Colonic mucosa (tissue), 4 donors: ENCODE data around the gene PMFBP1. TPM values are rescaled to one million over a fixed set of nuclear protein-coding genes. Genes with fewer than 3 reads are reported as not detected.

ENCODE experiments used
- DNase-seq: peaks from one replicate; pipeline ENCODE4 v3.0.0-alpha.2; 2020
- H3K27ac ChIP-seq: fragments of 200-600 bp; one replicate; pipeline ENCODE4 v1.8.0; 2021
- H3K27me3 ChIP-seq: fragments of 200-600 bp; one replicate; pipeline ENCODE4 v1.8.0; 2021
- H3K36me3 ChIP-seq: fragments of 200-600 bp; one replicate; pipeline ENCODE4 v1.8.0; 2021
- H3K4me1 ChIP-seq: fragments of 200-600 bp; one replicate; pipeline ENCODE4 v1.8.0; 2021; ENCODE audit warnings: mild to moderate bottlenecking
- H3K4me3 ChIP-seq: fragments of 200-600 bp; one replicate; pipeline ENCODE4 v1.8.0; 2021
- H3K9ac ChIP-seq, 2 donors: one replicate each; pipeline ENCODE4 v1.7.0; 2013; ENCODE audit warnings: control low read depth in 2 of 2, low read depth in 2 of 2, low read length in 2 of 2
- H3K9me3 ChIP-seq: fragments of 200-600 bp; one replicate; pipeline ENCODE4 v1.8.0; 2021
- CTCF ChIP-seq: fragments of 200-600 bp; IDR thresholded peaks from one replicate; pipeline ENCODE4 v1.8.0; 2022; ENCODE audit warnings: antibody characterized with exemption, mild to moderate bottlenecking
- intact Hi-C: fragments of 100-400 bp; cut with DNase I; formaldehyde crosslinking; loops from one replicate; pipeline ENCODE4 v1.14.1; 2022
- total RNA-seq, 2 donors: library from RNA; stranded (reverse); fragmentation: NEBNext Ultra II Directional in 1 of 2; extraction: Animal tissue kit (Norgen Biotek cat#: 25700) in 1 of 2; gene quantifications; one replicate each; pipeline ENCODE4 v1.2.1, GENCODE V29; 2021
- donor health status: healthy.
- donor health status: DM: no; HTN: no; CAD: no.
- donor health status: DM: no; HTN: no; CAD: no.

Gene PMFBP1
- total RNA-seq, 2 donors from 2014 or later, result 3.7 to 4.9 TPM

- H3K27me3 ChIP-seq, result no peaks in the 10 kb centered on the region
- no peak for DNase-seq
- intact Hi-C loops, result no loop called here
- no peak overlapping the region for H3K4me3 ChIP-seq
- TF ChIP-seq CTCF, result no peak
- H3K36me3 ChIP-seq, result no peaks in the 10 kb centered on the region
- H3K4me1 ChIP-seq, result no peaks in the 10 kb centered on the region
- no peaks in the 10 kb centered on the region for H3K9me3 ChIP-seq
- H3K27ac ChIP-seq, result no peak overlapping the region
- H3K9ac ChIP-seq, result no peak overlapping the region
Measured at GRCh38 chr16:72198021-72198711, 26.2 kb upstream of the PMFBP1 start.

- H3K4me3 ChIP-seq, result no peak overlapping the region
- no peaks in the 10 kb centered on the region for H3K36me3 ChIP-seq
- H3K9me3 ChIP-seq, result no peaks in the 10 kb centered on the region
- H3K4me1 ChIP-seq, result no peaks in the 10 kb centered on the region
- no peak overlapping the region for H3K9ac ChIP-seq
- no peak for DNase-seq
- H3K27ac ChIP-seq, result no peak overlapping the region
- no peaks in the 10 kb centered on the region for H3K27me3 ChIP-seq
- TF ChIP-seq CTCF, result no peak
- intact Hi-C loops, result no loop called here
Measured at GRCh38 chr16:72197545-72197944, 25.6 kb upstream of the PMFBP1 start.

GRCh38 chr16:72195609-72196008, 23.7 kb upstream of the PMFBP1 start:
- Histone ChIP-seq H3K9ac (no peak overlapping the region), H3K36me3 (no peaks in the 10 kb centered on the region), H3K9me3 (no peaks in the 10 kb centered on the region), H3K27ac (no peak overlapping the region), H3K4me1 (no peaks in the 10 kb centered on the region), H3K4me3 (no peak overlapping the region), H3K27me3 (no peaks in the 10 kb centered on the region)
- DNase-seq, result no peak
- intact Hi-C loops, result no loop called here
- no peak for TF ChIP-seq CTCF

- TF ChIP-seq CTCF, result no peak
- no peak overlapping the region for H3K4me3 ChIP-seq
- DNase-seq, result no peak
- no peaks in the 10 kb centered on the region for H3K4me1 ChIP-seq
- no peaks in the 10 kb centered on the region for H3K9me3 ChIP-seq
- no peaks in the 10 kb centered on the region for H3K27me3 ChIP-seq
- H3K36me3 ChIP-seq, result no peaks in the 10 kb centered on the region
- intact Hi-C loops, result no loop called here
- H3K27ac ChIP-seq, result no peak overlapping the region
- no peak overlapping the region for H3K9ac ChIP-seq
Measured at GRCh38 chr16:72191551-72191950, 19.6 kb upstream of the PMFBP1 start.

- Histone ChIP-seq H3K4me1 (no peaks in the 10 kb centered on the region), H3K36me3 (no peaks in the 10 kb centered on the region)
- no peak for TF ChIP-seq CTCF
Measured at GRCh38 chr16:72189865-72190371, 18.0 kb upstream of the PMFBP1 start.

More at GRCh38 chr16:72189865-72190371, 18.0 kb upstream of the PMFBP1 start:
- Histone ChIP-seq H3K9ac (no peak overlapping the region), H3K4me3 (no peak overlapping the region), H3K27ac (no peak overlapping the region), H3K9me3 (no peaks in the 10 kb centered on the region), H3K27me3 (no peaks in the 10 kb centered on the region)
- DNase-seq, result no peak
- intact Hi-C loops, result no loop called here
